ENCODE measurements around the gene TIMM8B.

DNA sequence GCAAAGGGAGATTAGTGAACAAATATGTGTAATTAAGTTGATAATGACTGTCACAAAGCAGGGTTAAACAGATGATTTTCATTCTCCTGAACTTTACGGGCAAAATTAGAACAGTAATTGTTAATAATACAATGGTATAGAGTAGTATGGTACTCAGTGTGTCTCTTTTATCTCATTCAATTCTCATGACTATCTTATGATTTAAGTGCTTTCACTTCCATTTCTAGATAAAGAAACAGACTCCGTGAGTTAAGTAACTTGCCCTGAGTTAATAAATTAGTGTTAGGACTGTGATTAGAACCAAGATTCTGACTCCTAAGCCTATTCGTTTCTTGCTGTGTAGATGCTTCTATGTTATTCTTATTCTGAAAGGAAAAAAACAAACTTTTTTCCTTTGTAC is 34.8 kb downstream of the TIMM8B start:
- TF ChIP-seq CBX3 (IDR thresholded peaks at IDR 0.05; ENCODE audit: low read depth) = no peak
- no peak for TF ChIP-seq POLR2A (IDR thresholded peaks at IDR 0.05; ENCODE audit: borderline replicate concordance, extremely low read depth, insufficient read depth, insufficient read length)
- TF ChIP-seq, protein P1, sequence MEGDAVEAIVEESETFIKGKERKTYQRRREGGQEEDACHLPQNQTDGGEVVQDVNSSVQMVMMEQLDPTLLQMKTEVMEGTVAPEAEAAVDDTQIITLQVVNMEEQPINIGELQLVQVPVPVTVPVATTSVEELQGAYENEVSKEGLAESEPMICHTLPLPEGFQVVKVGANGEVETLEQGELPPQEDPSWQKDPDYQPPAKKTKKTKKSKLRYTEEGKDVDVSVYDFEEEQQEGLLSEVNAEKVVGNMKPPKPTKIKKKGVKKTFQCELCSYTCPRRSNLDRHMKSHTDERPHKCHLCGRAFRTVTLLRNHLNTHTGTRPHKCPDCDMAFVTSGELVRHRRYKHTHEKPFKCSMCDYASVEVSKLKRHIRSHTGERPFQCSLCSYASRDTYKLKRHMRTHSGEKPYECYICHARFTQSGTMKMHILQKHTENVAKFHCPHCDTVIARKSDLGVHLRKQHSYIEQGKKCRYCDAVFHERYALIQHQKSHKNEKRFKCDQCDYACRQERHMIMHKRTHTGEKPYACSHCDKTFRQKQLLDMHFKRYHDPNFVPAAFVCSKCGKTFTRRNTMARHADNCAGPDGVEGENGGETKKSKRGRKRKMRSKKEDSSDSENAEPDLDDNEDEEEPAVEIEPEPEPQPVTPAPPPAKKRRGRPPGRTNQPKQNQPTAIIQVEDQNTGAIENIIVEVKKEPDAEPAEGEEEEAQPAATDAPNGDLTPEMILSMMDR (IDR thresholded peaks at IDR 0.05 in 2 of 3, conservative IDR thresholded peaks at IDR 0.05 in 1 of 3; ENCODE audit: borderline replicate concordance in 1 of 3, insufficient read depth in 1 of 3, low read depth in 2 of 3, low read length in 2 of 3) = no peak
- TF ChIP-seq SIN3A (IDR thresholded peaks at IDR 0.05; ENCODE audit: low read depth) = no peak
- TF ChIP-seq, protein P2, sequence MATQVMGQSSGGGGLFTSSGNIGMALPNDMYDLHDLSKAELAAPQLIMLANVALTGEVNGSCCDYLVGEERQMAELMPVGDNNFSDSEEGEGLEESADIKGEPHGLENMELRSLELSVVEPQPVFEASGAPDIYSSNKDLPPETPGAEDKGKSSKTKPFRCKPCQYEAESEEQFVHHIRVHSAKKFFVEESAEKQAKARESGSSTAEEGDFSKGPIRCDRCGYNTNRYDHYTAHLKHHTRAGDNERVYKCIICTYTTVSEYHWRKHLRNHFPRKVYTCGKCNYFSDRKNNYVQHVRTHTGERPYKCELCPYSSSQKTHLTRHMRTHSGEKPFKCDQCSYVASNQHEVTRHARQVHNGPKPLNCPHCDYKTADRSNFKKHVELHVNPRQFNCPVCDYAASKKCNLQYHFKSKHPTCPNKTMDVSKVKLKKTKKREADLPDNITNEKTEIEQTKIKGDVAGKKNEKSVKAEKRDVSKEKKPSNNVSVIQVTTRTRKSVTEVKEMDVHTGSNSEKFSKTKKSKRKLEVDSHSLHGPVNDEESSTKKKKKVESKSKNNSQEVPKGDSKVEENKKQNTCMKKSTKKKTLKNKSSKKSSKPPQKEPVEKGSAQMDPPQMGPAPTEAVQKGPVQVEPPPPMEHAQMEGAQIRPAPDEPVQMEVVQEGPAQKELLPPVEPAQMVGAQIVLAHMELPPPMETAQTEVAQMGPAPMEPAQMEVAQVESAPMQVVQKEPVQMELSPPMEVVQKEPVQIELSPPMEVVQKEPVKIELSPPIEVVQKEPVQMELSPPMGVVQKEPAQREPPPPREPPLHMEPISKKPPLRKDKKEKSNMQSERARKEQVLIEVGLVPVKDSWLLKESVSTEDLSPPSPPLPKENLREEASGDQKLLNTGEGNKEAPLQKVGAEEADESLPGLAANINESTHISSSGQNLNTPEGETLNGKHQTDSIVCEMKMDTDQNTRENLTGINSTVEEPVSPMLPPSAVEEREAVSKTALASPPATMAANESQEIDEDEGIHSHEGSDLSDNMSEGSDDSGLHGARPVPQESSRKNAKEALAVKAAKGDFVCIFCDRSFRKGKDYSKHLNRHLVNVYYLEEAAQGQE (IDR thresholded peaks at IDR 0.05; ENCODE audit: low read depth) = no peak
- no peak for TF ChIP-seq JUND (IDR thresholded peaks at IDR 0.05)
- TF ChIP-seq EZH2 (IDR thresholded peaks at IDR 0.05) = no peak
- TF ChIP-seq POLR2AphosphoS5 (IDR thresholded peaks at IDR 0.05; ENCODE audit: low read depth, low read length) = no peak
- TF ChIP-seq, protein P3, sequence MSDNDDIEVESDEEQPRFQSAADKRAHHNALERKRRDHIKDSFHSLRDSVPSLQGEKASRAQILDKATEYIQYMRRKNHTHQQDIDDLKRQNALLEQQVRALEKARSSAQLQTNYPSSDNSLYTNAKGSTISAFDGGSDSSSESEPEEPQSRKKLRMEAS (IDR thresholded peaks at IDR 0.05) = no peak

All from HCT116 (cell line).